IPS DF 6.9 (cell line): Measurements from ENCODE around the gene KCNK2.

Experiments
- DNase-seq: peaks from one replicate; pipeline ENCODE4 v3.0.0-alpha.2; 2013; ENCODE audit warnings: low read depth, low spot score
- H3K27ac ChIP-seq: one replicate; pipeline ENCODE4 v1.5.1; 2013; ENCODE audit warnings: low read length, control low read depth
- H3K27me3 ChIP-seq: 2 replicates; pipeline ENCODE4 v1.6.1; 2013; ENCODE audit warnings: mild to moderate bottlenecking, low read length; ENCODE audit not compliant: control insufficient read depth, insufficient read depth
- H3K36me3 ChIP-seq: 2 replicates; pipeline ENCODE4 v1.6.1; 2013; ENCODE audit warnings: low read length; ENCODE audit not compliant: control insufficient read depth, insufficient read depth
- H3K4me1 ChIP-seq: 2 replicates; pipeline ENCODE4 v1.6.1; 2013; ENCODE audit warnings: low read length; ENCODE audit not compliant: control insufficient read depth, insufficient read depth
- H3K4me3 ChIP-seq: 2 replicates; pipeline ENCODE4 v1.5.1; 2013; ENCODE audit warnings: mild to moderate bottlenecking, low read length
- H3K9me3 ChIP-seq: 2 replicates; pipeline ENCODE4 v1.6.1; 2013; ENCODE audit warnings: low read length, inconsistent platforms; ENCODE audit not compliant: control insufficient read depth, insufficient read depth
- WGBS: extraction: QIAGEN DNeasy Blood & Tissue Kit; methylation state at CpG from one replicate; pipeline ENCODE4 v1.1.7; 2013; ENCODE audit warnings: mixed read lengths, missing lambda C conversion rate; ENCODE audit not compliant: insufficient read length, insufficient coverage; 5-methylcytosine and 5-hydroxymethylcytosine counted together

The KCNK2 gene

GRCh38 chr1:215273838-215274516 is 191.4 kb downstream of the KCNK2 start:
- DNase-seq = no peak
- no CpG with 5 or more reads among the region's 5 CpGs for WGBS
- no peak overlapping the region for H3K27ac ChIP-seq

GRCh38 chr1:215276582-215276981 is 194.0 kb downstream of the KCNK2 start:
- WGBS = no CpG with 5 or more reads among the region's 1 CpG

More at GRCh38 chr1:215273838-215274516, 191.4 kb downstream of the KCNK2 start:
- Histone ChIP-seq H3K36me3 (no peaks in the 10 kb centered on the region), H3K4me3 (no peak overlapping the region), H3K4me1 (0 out of 2 replicates have a peak, but pooled peaks cover 1% of the 10 kb centered on the region), H3K27me3 (no peaks in the 10 kb centered on the region), H3K9me3 (no peaks in the 10 kb centered on the region)

GRCh38 chr1:215277532-215277931 is 195.0 kb downstream of the KCNK2 start:
- no CpG with 5 or more reads among the region's 2 CpGs for WGBS
- no peak for DNase-seq
- no peaks in the 10 kb centered on the region for H3K9me3 ChIP-seq
- no peaks in the 10 kb centered on the region for H3K27me3 ChIP-seq
- H3K36me3 ChIP-seq = no peaks in the 10 kb centered on the region
- no peak overlapping the region for H3K27ac ChIP-seq
- no peak overlapping the region for H3K4me3 ChIP-seq
- H3K4me1 ChIP-seq = 0 out of 2 replicates have a peak, but pooled peaks cover 1% of the 10 kb centered on the region

More at GRCh38 chr1:215276582-215276981, 194.0 kb downstream of the KCNK2 start:
- no peak overlapping the region for H3K4me3 ChIP-seq
- no peaks in the 10 kb centered on the region for H3K9me3 ChIP-seq
- no peak for DNase-seq
- no peak overlapping the region for H3K27ac ChIP-seq
- no peaks in the 10 kb centered on the region for H3K27me3 ChIP-seq
- H3K4me1 ChIP-seq = 0 out of 2 replicates have a peak, but pooled peaks cover 1% of the 10 kb centered on the region
- no peaks in the 10 kb centered on the region for H3K36me3 ChIP-seq

GRCh38 chr1:215279682-215280081 is 197.1 kb downstream of the KCNK2 start:
- no peak overlapping the region for H3K4me3 ChIP-seq
- no peak for DNase-seq
- H3K36me3 ChIP-seq = no peaks in the 10 kb centered on the region

GRCh38 chr1:215282557-215282956 is 200.0 kb downstream of the KCNK2 start:
- no CpG with 5 or more reads among the region's 3 CpGs for WGBS
- no peak overlapping the region for H3K27ac ChIP-seq
- no peak for DNase-seq

More at GRCh38 chr1:215279682-215280081, 197.1 kb downstream of the KCNK2 start:
- WGBS = no CpG with 5 or more reads among the region's 3 CpGs
- H3K27me3 ChIP-seq = no peaks in the 10 kb centered on the region
- H3K4me1 ChIP-seq = 0 out of 2 replicates have a peak, but pooled peaks cover 1% of the 10 kb centered on the region
- no peaks in the 10 kb centered on the region for H3K9me3 ChIP-seq
- H3K27ac ChIP-seq = no peak overlapping the region

GRCh38 chr1:215285013-215285800 is 202.7 kb downstream of the KCNK2 start:
- Histone ChIP-seq H3K4me1 (no peaks in the 10 kb centered on the region), H3K27ac (no peak overlapping the region), H3K27me3 (no peaks in the 10 kb centered on the region), H3K36me3 (no peaks in the 10 kb centered on the region), H3K4me3 (no peak overlapping the region), H3K9me3 (no peaks in the 10 kb centered on the region)
- WGBS = no CpG with 5 or more reads among the region's 3 CpGs
- no peak for DNase-seq

More at GRCh38 chr1:215282557-215282956, 200.0 kb downstream of the KCNK2 start:
- H3K9me3 ChIP-seq = no peaks in the 10 kb centered on the region
- H3K4me1 ChIP-seq = no peaks in the 10 kb centered on the region
- no peak overlapping the region for H3K4me3 ChIP-seq
- no peaks in the 10 kb centered on the region for H3K27me3 ChIP-seq
- H3K36me3 ChIP-seq = no peaks in the 10 kb centered on the region
